IPS-NIHi11 (cell line): ENCODE measurements around the gene CCNG2.

Experiments used
- DNase-seq: peaks from one replicate; pipeline ENCODE4 v3.0.0; 2012; ENCODE audit warnings: mixed read lengths, low spot score

Gene CCNG2

DNA sequence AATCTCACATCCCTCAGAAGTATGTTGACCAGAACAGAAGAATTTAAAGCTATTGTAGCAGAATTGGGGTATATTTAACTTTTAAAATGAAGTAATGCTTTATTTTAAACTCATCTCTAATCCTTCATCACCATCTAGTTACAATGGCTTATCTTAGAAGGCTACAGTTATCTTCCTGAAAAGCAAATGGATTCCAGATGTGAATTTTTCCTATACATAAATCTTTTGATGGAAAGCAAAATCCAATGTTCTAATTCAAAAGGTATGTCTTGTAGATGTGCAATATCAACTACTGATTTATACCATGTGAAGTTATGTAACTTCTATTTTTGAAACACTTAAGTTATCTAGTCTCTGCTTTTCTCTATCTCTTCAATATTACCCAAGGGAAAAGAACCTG is 47.6 kb downstream of the CCNG2 start:
- DNase-seq, result no peak

DNA sequence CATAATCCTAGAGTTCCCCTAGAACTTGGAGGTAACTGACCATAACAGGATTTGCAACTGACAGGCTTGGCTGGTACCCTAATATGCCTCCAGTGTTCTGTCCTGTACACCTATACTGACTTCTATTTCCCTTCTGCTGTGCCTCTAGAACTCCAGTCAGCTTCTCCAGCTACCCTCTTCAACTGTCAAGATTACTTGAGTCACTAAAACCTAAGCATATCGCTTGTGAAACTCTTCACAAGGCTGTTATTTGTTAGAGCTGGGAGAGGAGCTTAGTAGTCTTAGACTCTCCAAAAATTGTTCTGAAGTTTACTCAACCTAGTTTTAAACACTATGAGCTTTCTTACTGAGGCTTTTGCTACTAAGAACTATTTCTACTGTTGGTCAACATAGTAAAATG is 52.0 kb downstream of the CCNG2 start:
- no peak for DNase-seq

DNA sequence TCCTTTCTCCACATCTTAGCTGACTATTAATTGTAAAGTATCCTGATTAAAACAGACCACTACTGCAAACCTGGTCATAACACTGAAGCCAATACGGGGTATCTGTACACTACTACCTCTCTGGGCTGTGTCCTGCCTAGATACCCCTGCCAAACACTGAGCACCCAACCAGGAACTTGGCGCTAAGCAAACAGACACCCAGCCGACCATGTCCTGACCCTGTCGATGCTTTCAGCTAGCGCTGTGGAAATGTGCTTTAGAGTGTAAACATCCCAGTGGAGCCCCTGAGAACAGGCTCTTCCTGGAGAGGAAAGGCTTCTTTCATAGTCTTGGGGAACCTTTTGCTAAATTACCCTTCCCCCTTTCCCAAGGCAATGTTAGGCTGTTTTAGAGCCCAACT is 52.9 kb downstream of the CCNG2 start:
- DNase-seq, result no peak

DNA sequence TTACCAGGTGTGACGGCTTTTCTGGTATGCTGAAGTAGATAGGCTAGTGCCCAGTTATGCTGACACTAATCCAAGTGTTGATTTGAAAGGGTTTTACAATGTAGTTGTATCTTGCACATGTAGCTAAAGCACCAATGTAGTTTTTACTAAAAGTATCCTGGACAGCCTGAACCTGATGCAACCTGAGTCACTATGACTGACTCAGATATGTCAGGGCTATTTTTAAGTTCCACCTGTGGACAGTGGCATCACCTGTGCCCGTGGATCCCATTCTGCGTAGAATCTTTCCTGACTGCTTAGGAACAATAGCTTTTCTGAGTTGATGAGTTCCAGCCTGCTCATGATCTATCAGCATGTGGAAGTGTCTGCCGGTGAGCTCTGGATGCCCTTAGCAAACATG is 58.1 kb downstream of the CCNG2 start:
- no peak for DNase-seq

DNA sequence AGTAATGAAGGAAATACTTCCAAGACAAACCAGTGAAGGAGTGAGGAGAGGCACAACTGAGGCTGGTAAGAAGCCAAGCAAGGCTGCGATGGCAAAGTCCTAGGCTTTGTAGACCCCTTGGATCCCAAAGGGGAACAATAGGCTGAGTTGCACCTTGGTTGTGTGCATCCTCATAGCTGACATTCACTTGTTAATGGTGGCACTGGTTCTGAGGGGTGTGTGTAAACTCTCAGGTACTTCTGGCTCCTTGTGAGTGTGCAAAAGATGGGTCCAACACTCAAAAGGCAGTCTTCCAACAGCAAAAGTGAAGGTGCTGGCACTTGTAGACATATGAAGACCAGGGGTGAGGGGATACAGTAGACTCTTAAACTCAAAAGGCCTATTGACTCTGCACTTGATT is 60.5 kb downstream of the CCNG2 start:
- no peak for DNase-seq

DNA sequence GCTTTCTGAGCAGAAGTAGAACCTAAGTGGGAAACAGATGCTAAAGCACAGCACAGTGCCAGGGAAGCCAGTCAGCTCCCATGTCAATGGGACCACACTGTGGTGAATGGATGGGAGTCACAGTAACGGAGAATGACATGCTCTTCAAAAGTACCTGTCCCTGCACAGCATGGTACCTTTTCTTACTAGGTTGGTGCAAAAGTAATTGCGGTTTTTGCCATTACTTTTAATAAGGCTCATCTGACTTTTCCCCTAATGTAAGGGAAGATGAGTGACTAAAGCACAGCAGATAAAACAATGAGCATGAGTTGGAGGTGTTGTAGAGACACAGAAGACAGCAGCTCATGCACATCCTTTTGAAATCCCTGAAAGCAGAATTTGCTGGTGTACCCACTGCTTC is 62.3 kb downstream of the CCNG2 start:
- no peak for DNase-seq
